ENCODE data around the gene JADE1.

- TF ChIP-seq CTCF (IDR thresholded peaks at IDR 0.05): no peak
- no peak for TF ChIP-seq POLR2A (IDR thresholded peaks at IDR 0.05)
Observed at GRCh38 chr4:128921954-128922353, 112.5 kb downstream of the JADE1 start.
